ENCODE data around the gene CAMSAP2.

Gene CAMSAP2

GRCh38 chr1:200901796-200902444 lies 163.2 kb downstream of the CAMSAP2 start:
- no peak for DNase-seq

GRCh38 chr1:200903793-200904192 lies 165.1 kb downstream of the CAMSAP2 start:
- no peak for DNase-seq

- no peak for DNase-seq
Measured at GRCh38 chr1:200904772-200905171, 166.1 kb downstream of the CAMSAP2 start.

GRCh38 chr1:200905411-200906052 lies 166.8 kb downstream of the CAMSAP2 start:
- peak; percentile 47 to 49 for DNase-seq

- no peak for DNase-seq
Measured at GRCh38 chr1:200906491-200906890, 167.8 kb downstream of the CAMSAP2 start.

- DNase-seq = no peak
Measured at GRCh38 chr1:200907611-200908097, 169.0 kb downstream of the CAMSAP2 start.

GRCh38 chr1:200908191-200908868 lies 169.6 kb downstream of the CAMSAP2 start:
- no peak for DNase-seq

- DNase-seq = no peak
Measured at GRCh38 chr1:200909071-200909470, 170.4 kb downstream of the CAMSAP2 start.

- no peak for DNase-seq
Measured at GRCh38 chr1:200909757-200910239, 171.1 kb downstream of the CAMSAP2 start.
